WTC11 (cell line): ENCODE results near the gene CST9. TPM values are rescaled to one million over a fixed set of nuclear protein-coding genes. Genes with fewer than 3 reads are reported as not detected.

Experiments
- ATAC-seq: fragments of 200-7000 bp; cut with Tn5 transposase; 2 replicates; pipeline ENCODE4 v1.10.0; 2021; ENCODE audit warnings: mild to moderate bottlenecking, moderate library complexity
- CTCF ChIA-PET: fragments of 300-600 bp; sonication (Branson Sonifier 250); formaldehyde crosslinking; loops from one replicate; lab custom pipeline; 2021; ENCODE audit warnings: antibody characterized with exemption; lab: Charles Lee
- POLR2A ChIA-PET: fragments of 350-600 bp; sonication (Branson Sonifier 250); formaldehyde crosslinking; loops from one replicate; lab custom pipeline; 2021; ENCODE audit warnings: antibody characterized with exemption; lab: Charles Lee
- DNase-seq: peaks from one replicate; pipeline ENCODE4 v3.0.0; 2021; ENCODE audit warnings: low spot score
- H3K27ac Mint-ChIP-seq: 2 replicates; pipeline ENCODE4 v1.8.0; 2021; ENCODE audit warnings: mixed read lengths
- H3K27me3 Mint-ChIP-seq: 2 replicates; pipeline ENCODE4 v1.8.0; 2021; ENCODE audit warnings: low read depth, mild to moderate bottlenecking, moderate library complexity, mixed read lengths
- H3K36me3 Mint-ChIP-seq: 2 replicates; pipeline ENCODE4 v1.8.0; 2021; ENCODE audit warnings: mixed read lengths
- H3K4me1 Mint-ChIP-seq: 2 replicates; pipeline ENCODE4 v1.8.0; 2022; ENCODE audit warnings: mixed read lengths
- H3K4me3 Mint-ChIP-seq: 2 replicates; pipeline ENCODE4 v1.8.0; 2021; ENCODE audit warnings: mild to moderate bottlenecking, moderate library complexity, mixed read lengths
- H3K9me3 Mint-ChIP-seq: 2 replicates; pipeline ENCODE4 v1.8.0; 2021; ENCODE audit warnings: mixed read lengths
- ELF4 ChIP-seq: sonication (generic); formaldehyde crosslinking; IDR thresholded peaks from 2 replicates; pipeline ENCODE4 v1.8.1; 2022; ENCODE audit warnings: low read depth, mild to moderate bottlenecking, moderate library complexity, missing genetic modification reagents
- GTF2I ChIP-seq: fragments of 250-450 bp; sonication (Bioruptor Pico); conservative IDR thresholded peaks from 2 replicates; pipeline ENCODE4 v1.4.0; 2021; ENCODE audit warnings: mild to moderate bottlenecking
- IRF1 ChIP-seq: sonication (generic); formaldehyde crosslinking; IDR thresholded peaks from 2 replicates; pipeline ENCODE4 v1.8.0; 2023; ENCODE audit warnings: missing genetic modification reagents
- JAZF1 ChIP-seq: fragments of 250-450 bp; sonication (Bioruptor Pico); IDR thresholded peaks from 2 replicates; pipeline ENCODE4 v1.9.0; 2021; ENCODE audit warnings: moderate library complexity, mild to moderate bottlenecking, inconsistent platforms
- JUN ChIP-seq: sonication (generic); formaldehyde crosslinking; IDR thresholded peaks from 2 replicates; pipeline ENCODE4 v1.8.0; 2023; ENCODE audit warnings: mild to moderate bottlenecking, missing genetic modification reagents
- KAT7 ChIP-seq: sonication (generic); formaldehyde crosslinking; IDR thresholded peaks from 2 replicates; pipeline ENCODE4 v1.8.1; 2023; ENCODE audit warnings: missing genetic modification reagents, mild to moderate bottlenecking, borderline replicate concordance
- MXD4 ChIP-seq: fragments of 250-450 bp; sonication (Bioruptor Pico); IDR thresholded peaks from 2 replicates; pipeline ENCODE4 v1.8.0; 2021; ENCODE audit warnings: mild to moderate bottlenecking, moderate library complexity, borderline replicate concordance
- OVOL2 ChIP-seq: fragments of 250-450 bp; sonication (Bioruptor Pico); IDR thresholded peaks from 2 replicates; pipeline ENCODE4 v1.9.0; 2021; ENCODE audit warnings: mild to moderate bottlenecking, borderline replicate concordance
- RORB ChIP-seq: fragments of 250-450 bp; sonication (Bioruptor Pico); IDR thresholded peaks from 2 replicates; pipeline ENCODE4 v1.9.0; 2021; ENCODE audit warnings: mild to moderate bottlenecking
- TCF7 ChIP-seq: sonication (generic); formaldehyde crosslinking; IDR thresholded peaks from 2 replicates; pipeline ENCODE4 v1.8.0; 2022; ENCODE audit warnings: mild to moderate bottlenecking, low read depth, missing genetic modification reagents, moderate library complexity
- TP53 ChIP-seq: sonication (generic); formaldehyde crosslinking; IDR thresholded peaks from 2 replicates; pipeline ENCODE4 v1.8.1; 2023; ENCODE audit warnings: mild to moderate bottlenecking, missing genetic modification reagents
- USF1 ChIP-seq: sonication (generic); formaldehyde crosslinking; IDR thresholded peaks from 2 replicates; pipeline ENCODE4 v1.8.0; 2022; ENCODE audit warnings: mild to moderate bottlenecking, missing genetic modification reagents
- ZBTB21 ChIP-seq: sonication (generic); formaldehyde crosslinking; IDR thresholded peaks from 2 replicates; pipeline ENCODE4 v1.8.1; 2023; ENCODE audit warnings: mild to moderate bottlenecking, missing genetic modification reagents, borderline replicate concordance
- ZNF121 ChIP-seq: sonication (generic); formaldehyde crosslinking; IDR thresholded peaks from 2 replicates; pipeline ENCODE4 v1.8.0; 2023; ENCODE audit warnings: missing genetic modification reagents
- ZNF138 ChIP-seq: sonication (generic); formaldehyde crosslinking; conservative IDR thresholded peaks from 2 replicates; pipeline ENCODE4 v1.8.1; 2022; ENCODE audit warnings: mild to moderate bottlenecking, moderate library complexity, missing genetic modification reagents
- ZNF219 ChIP-seq: sonication (generic); formaldehyde crosslinking; IDR thresholded peaks from 2 replicates; pipeline ENCODE4 v1.8.0; 2023; ENCODE audit warnings: missing genetic modification reagents, mild to moderate bottlenecking, borderline replicate concordance
- ZNF423 ChIP-seq: fragments of 250-450 bp; sonication (Bioruptor Pico); IDR thresholded peaks from 2 replicates; pipeline ENCODE4 v2.1.2; 2022; ENCODE audit warnings: mild to moderate bottlenecking, moderate library complexity
- total RNA-seq: library from RNA; stranded (reverse); gene quantifications from 3 replicates; pipeline ENCODE4 v1.2.3, GENCODE V29; 2021
- TF ChIP-seq, protein P1 (sequence below): sonication (generic); formaldehyde crosslinking; IDR thresholded peaks from 2 replicates; pipeline ENCODE4 v1.8.0; 2023; ENCODE audit warnings: missing genetic modification reagents, mild to moderate bottlenecking, borderline replicate concordance
- TF ChIP-seq, protein P2 (sequence below): sonication (generic); formaldehyde crosslinking; IDR thresholded peaks from 2 replicates; pipeline ENCODE4 v1.8.1; 2022; ENCODE audit warnings: mild to moderate bottlenecking, moderate library complexity, missing genetic modification reagents
- TF ChIP-seq, protein P3 (sequence below): sonication (generic); formaldehyde crosslinking; IDR thresholded peaks from 2 replicates; pipeline ENCODE4 v1.8.1; 2023; ENCODE audit warnings: mild to moderate bottlenecking, moderate library complexity, missing genetic modification reagents
- TF ChIP-seq, protein P4 (sequence below): fragments of 250-450 bp; sonication (Bioruptor Pico); IDR thresholded peaks from 2 replicates; pipeline ENCODE4 v1.9.0; 2021; ENCODE audit warnings: mild to moderate bottlenecking, borderline replicate concordance

Gene CST9
- total RNA-seq, 1 experiment from 2014 or later: not detected

DNA sequence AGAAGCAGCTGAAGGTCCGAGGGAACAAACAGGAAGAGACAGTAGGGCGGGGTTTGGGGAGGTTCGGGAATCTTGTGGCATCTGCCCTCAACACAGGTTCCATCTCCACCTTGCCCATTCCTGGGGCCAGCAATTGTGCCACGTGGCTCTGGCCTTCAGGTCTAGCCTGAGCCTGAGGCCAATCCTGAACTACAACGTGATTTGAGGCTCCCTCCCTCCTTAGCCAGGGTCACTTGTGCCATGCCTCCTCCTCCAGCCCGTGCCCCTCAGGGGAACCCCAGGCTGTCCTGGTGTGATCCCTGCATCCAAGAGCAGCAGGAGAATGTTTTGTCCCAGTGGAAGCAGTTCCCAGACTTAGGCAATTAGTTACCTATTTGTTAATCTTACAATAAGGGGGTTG is 3.0 kb downstream of the CST9 start (continued):
- TF ChIP-seq, protein P1, sequence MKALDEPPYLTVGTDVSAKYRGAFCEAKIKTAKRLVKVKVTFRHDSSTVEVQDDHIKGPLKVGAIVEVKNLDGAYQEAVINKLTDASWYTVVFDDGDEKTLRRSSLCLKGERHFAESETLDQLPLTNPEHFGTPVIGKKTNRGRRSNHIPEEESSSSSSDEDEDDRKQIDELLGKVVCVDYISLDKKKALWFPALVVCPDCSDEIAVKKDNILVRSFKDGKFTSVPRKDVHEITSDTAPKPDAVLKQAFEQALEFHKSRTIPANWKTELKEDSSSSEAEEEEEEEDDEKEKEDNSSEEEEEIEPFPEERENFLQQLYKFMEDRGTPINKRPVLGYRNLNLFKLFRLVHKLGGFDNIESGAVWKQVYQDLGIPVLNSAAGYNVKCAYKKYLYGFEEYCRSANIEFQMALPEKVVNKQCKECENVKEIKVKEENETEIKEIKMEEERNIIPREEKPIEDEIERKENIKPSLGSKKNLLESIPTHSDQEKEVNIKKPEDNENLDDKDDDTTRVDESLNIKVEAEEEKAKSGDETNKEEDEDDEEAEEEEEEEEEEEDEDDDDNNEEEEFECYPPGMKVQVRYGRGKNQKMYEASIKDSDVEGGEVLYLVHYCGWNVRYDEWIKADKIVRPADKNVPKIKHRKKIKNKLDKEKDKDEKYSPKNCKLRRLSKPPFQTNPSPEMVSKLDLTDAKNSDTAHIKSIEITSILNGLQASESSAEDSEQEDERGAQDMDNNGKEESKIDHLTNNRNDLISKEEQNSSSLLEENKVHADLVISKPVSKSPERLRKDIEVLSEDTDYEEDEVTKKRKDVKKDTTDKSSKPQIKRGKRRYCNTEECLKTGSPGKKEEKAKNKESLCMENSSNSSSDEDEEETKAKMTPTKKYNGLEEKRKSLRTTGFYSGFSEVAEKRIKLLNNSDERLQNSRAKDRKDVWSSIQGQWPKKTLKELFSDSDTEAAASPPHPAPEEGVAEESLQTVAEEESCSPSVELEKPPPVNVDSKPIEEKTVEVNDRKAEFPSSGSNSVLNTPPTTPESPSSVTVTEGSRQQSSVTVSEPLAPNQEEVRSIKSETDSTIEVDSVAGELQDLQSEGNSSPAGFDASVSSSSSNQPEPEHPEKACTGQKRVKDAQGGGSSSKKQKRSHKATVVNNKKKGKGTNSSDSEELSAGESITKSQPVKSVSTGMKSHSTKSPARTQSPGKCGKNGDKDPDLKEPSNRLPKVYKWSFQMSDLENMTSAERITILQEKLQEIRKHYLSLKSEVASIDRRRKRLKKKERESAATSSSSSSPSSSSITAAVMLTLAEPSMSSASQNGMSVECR (CRISPR knock-in tag): no peak
- no peak for TF ChIP-seq ZNF138 (CRISPR knock-in tag)
- TF ChIP-seq JAZF1 (CRISPR knock-in tag): no peak
- TF ChIP-seq ZNF423 (CRISPR knock-in tag): no peak
- TF ChIP-seq GTF2I: no peak
- no peak for TF ChIP-seq TP53
- TF ChIP-seq, protein P2, sequence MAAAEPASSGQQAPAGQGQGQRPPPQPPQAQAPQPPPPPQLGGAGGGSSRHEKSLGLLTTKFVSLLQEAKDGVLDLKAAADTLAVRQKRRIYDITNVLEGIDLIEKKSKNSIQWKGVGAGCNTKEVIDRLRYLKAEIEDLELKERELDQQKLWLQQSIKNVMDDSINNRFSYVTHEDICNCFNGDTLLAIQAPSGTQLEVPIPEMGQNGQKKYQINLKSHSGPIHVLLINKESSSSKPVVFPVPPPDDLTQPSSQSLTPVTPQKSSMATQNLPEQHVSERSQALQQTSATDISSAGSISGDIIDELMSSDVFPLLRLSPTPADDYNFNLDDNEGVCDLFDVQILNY (CRISPR knock-in tag): no peak
- no peak for TF ChIP-seq ZNF121 (CRISPR knock-in tag)
- TF ChIP-seq OVOL2 (CRISPR knock-in tag): no peak
- no peak for TF ChIP-seq TCF7 (CRISPR knock-in tag)
- TF ChIP-seq IRF1 (CRISPR knock-in tag): no peak
- TF ChIP-seq, protein P3, sequence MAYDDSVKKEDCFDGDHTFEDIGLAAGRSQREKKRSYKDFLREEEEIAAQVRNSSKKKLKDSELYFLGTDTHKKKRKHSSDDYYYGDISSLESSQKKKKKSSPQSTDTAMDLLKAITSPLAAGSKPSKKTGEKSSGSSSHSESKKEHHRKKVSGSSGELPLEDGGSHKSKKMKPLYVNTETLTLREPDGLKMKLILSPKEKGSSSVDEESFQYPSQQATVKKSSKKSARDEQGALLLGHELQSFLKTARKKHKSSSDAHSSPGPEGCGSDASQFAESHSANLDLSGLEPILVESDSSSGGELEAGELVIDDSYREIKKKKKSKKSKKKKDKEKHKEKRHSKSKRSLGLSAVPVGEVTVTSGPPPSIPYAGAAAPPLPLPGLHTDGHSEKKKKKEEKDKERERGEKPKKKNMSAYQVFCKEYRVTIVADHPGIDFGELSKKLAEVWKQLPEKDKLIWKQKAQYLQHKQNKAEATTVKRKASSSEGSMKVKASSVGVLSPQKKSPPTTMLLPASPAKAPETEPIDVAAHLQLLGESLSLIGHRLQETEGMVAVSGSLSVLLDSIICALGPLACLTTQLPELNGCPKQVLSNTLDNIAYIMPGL (CRISPR knock-in tag): no peak
- TF ChIP-seq ELF4 (CRISPR knock-in tag): no peak
- TF ChIP-seq RORB (CRISPR knock-in tag): no peak

DNA sequence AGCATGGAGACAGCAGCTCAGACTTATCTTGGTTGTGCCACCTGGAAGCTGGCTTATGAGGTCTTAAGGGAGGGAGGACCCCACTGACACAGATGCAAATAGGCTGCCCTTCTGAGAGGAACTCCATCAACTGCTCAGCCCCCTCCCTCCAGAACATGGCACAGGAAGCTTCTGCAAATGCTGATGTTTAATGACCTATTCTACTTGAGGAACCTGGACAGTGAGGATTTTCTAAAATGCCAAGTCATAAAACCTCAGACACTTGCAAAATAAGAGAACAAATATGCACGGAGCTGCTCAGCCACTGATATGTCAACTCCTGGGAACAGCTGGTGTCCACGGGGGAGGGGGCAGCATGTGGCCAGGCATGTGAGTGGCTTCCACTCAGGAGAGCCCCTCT is 3.5 kb downstream of the CST9 start:
- Mint-ChIP-seq H3K27ac (no peak overlapping the region), H3K27me3 (peaks cover 26% of the 10 kb centered on the region; the same call in 1 of the 2 replicates), H3K36me3 (no peaks in the 10 kb centered on the region), H3K9me3 (no peaks in the 10 kb centered on the region), H3K4me3 (no peak overlapping the region), H3K4me1 (peaks cover 25% of the 10 kb centered on the region; the same call in 1 of the 2 replicates)
- no peak for DNase-seq
- POLR2A ChIA-PET: no interaction called here
- CTCF ChIA-PET: interaction anchor here (1.4 to 3.0 kb wide), 2 partner anchors 160 to 551 kb away, joined by 3 to 9 read pairs; no protein-coding TSS in a partner anchor
- no peak for ATAC-seq
- TF ChIP-seq, protein P4, sequence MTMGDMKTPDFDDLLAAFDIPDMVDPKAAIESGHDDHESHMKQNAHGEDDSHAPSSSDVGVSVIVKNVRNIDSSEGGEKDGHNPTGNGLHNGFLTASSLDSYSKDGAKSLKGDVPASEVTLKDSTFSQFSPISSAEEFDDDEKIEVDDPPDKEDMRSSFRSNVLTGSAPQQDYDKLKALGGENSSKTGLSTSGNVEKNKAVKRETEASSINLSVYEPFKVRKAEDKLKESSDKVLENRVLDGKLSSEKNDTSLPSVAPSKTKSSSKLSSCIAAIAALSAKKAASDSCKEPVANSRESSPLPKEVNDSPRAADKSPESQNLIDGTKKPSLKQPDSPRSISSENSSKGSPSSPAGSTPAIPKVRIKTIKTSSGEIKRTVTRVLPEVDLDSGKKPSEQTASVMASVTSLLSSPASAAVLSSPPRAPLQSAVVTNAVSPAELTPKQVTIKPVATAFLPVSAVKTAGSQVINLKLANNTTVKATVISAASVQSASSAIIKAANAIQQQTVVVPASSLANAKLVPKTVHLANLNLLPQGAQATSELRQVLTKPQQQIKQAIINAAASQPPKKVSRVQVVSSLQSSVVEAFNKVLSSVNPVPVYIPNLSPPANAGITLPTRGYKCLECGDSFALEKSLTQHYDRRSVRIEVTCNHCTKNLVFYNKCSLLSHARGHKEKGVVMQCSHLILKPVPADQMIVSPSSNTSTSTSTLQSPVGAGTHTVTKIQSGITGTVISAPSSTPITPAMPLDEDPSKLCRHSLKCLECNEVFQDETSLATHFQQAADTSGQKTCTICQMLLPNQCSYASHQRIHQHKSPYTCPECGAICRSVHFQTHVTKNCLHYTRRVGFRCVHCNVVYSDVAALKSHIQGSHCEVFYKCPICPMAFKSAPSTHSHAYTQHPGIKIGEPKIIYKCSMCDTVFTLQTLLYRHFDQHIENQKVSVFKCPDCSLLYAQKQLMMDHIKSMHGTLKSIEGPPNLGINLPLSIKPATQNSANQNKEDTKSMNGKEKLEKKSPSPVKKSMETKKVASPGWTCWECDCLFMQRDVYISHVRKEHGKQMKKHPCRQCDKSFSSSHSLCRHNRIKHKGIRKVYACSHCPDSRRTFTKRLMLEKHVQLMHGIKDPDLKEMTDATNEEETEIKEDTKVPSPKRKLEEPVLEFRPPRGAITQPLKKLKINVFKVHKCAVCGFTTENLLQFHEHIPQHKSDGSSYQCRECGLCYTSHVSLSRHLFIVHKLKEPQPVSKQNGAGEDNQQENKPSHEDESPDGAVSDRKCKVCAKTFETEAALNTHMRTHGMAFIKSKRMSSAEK (CRISPR knock-in tag): no peak
- TF ChIP-seq MXD4 (CRISPR knock-in tag) (no peak), ZBTB21 (CRISPR knock-in tag) (no peak), JAZF1 (CRISPR knock-in tag) (no peak), KAT7 (CRISPR knock-in tag) (no peak), USF1 (CRISPR knock-in tag) (no peak), GTF2I (no peak), ZNF219 (CRISPR knock-in tag) (no peak), JUN (CRISPR knock-in tag) (no peak), RORB (CRISPR knock-in tag) (no peak)
